A549 (cell line): ENCODE measurements around the gene PACS1.

ENCODE experiments used
- KDM1A ChIP-seq: fragments of 200-600 bp; sonication (generic); IDR thresholded peaks from 2 replicates; pipeline ENCODE4 v1.6.1; 2016; ENCODE audit warnings: low read depth, mild to moderate bottlenecking
- MYC ChIP-seq: IDR thresholded peaks from 2 replicates; pipeline ENCODE4 v1.6.1; 2012; ENCODE audit warnings: mild to moderate bottlenecking, inconsistent platforms, low read length, improper control_type of control experiment, borderline replicate concordance
- REST ChIP-seq: fragments of 200-600 bp; sonication (generic); IDR thresholded peaks from 2 replicates; pipeline ENCODE4 v1.6.1; 2016; ENCODE audit warnings: antibody characterized with exemption, mild to moderate bottlenecking, moderate library complexity
- RFX5 ChIP-seq: fragments of 450-650 bp; IDR thresholded peaks from 2 replicates; pipeline ENCODE4 v1.7.1; 2014; ENCODE audit warnings: antibody characterized with exemption, mild to moderate bottlenecking, moderate library complexity
- SMC3 ChIP-seq: fragments of >200 bp; sonication (Bioruptor Twin); formaldehyde crosslinking; IDR thresholded peaks from 3 replicates; pipeline ENCODE4 v1.6.1; 2018; ENCODE audit warnings: inconsistent platforms
- TF ChIP-seq, protein P1 (sequence below): fragments of >200 bp; sonication (Bioruptor Twin); formaldehyde crosslinking; IDR thresholded peaks from 3 replicates; pipeline ENCODE4 v1.5.1; 2016
- TF ChIP-seq, protein P2 (sequence below): IDR thresholded peaks from 2 replicates; pipeline ENCODE4 v1.6.1; 2012

DNA sequence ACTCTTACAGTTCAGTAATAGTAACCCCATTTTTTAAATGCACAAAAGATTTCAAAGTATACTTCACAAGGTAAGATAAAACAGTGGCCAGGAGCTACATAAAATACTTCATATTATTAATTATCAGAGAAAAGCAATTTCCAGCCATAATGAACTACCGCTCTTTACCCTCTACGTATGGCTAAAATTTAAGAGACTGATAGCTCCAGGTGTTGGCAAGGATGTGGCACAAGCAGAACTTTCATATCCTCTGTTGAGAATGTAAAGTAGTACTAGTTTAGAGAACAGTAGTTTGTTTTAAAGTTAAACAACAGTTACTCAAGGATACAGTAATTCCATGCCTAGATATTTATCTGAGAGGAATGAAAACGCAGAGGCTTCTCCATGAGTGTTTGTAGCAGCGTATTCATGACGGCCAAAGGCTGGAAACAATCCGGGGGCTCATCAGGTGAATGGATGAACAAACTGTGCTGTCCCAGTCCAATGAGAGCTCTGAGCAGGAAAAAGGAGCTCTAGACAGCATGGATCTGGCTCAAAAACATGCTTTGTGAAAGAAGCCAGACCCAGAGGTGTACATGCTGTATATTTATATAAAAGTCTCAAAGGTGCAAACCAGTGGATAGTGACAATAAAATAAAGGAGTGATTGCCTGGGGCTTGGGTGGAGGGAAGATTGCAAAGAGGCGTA is 85.5 kb downstream of the PACS1 start:
- TF ChIP-seq RFX5 (no peak), SMC3 (no peak), REST (no peak), MYC (no peak), KDM1A (no peak)
- TF ChIP-seq, protein P1, sequence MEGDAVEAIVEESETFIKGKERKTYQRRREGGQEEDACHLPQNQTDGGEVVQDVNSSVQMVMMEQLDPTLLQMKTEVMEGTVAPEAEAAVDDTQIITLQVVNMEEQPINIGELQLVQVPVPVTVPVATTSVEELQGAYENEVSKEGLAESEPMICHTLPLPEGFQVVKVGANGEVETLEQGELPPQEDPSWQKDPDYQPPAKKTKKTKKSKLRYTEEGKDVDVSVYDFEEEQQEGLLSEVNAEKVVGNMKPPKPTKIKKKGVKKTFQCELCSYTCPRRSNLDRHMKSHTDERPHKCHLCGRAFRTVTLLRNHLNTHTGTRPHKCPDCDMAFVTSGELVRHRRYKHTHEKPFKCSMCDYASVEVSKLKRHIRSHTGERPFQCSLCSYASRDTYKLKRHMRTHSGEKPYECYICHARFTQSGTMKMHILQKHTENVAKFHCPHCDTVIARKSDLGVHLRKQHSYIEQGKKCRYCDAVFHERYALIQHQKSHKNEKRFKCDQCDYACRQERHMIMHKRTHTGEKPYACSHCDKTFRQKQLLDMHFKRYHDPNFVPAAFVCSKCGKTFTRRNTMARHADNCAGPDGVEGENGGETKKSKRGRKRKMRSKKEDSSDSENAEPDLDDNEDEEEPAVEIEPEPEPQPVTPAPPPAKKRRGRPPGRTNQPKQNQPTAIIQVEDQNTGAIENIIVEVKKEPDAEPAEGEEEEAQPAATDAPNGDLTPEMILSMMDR, result no peak
- TF ChIP-seq, protein P2, sequence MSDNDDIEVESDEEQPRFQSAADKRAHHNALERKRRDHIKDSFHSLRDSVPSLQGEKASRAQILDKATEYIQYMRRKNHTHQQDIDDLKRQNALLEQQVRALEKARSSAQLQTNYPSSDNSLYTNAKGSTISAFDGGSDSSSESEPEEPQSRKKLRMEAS, result no peak
